Tibial nerve (tissue), 4 donors: ENCODE results near the gene NFIB. TPM values are rescaled to one million over a fixed set of nuclear protein-coding genes. Genes with fewer than 3 reads are reported as not detected.

ENCODE experiments used
- DNase-seq, 2 donors: peaks; one replicate each; pipeline ENCODE4 v3.0.0-alpha.2; 2019; ENCODE audit warnings: low spot score in 2 of 2
- H3K27ac ChIP-seq, 4 donors: fragments of 200-600 bp; sonication (generic) in 3 of 4; one replicate each; pipeline ENCODE4 v1.5.1; 2017 to 2019; ENCODE audit warnings: mild to moderate bottlenecking in 1 of 4
- H3K27me3 ChIP-seq, 2 donors: fragments of 200-600 bp; sonication (generic) in 1 of 2; one replicate each; pipeline versions ENCODE4 v1.5.1 to v1.6.0; 2017 to 2019
- H3K36me3 ChIP-seq, 3 donors: fragments of 200-600 bp; sonication (generic); one replicate each; pipeline ENCODE4 v1.5.1; 2018 to 2019
- H3K4me1 ChIP-seq, 4 donors: fragments of 200-600 bp; sonication (generic) in 3 of 4; one replicate each; pipeline ENCODE4 v1.5.1; 2017 to 2019
- H3K4me3 ChIP-seq, 4 donors: fragments of 200-600 bp; sonication (generic) in 3 of 4; one replicate each; pipeline ENCODE4 v1.5.1; 2017 to 2019; ENCODE audit warnings: mild to moderate bottlenecking in 1 of 4, moderate library complexity in 1 of 4
- H3K9me3 ChIP-seq, 4 donors: fragments of 200-600 bp; sonication (generic) in 3 of 4; one replicate each; pipeline ENCODE4 v1.5.1; 2017 to 2019
- CTCF ChIP-seq, 5 experiments: fragments of 200-600 bp in 3 of 5; fragments of 450-650 bp in 2 of 5; sonication (generic) in 3 of 5; IDR thresholded peaks; one replicate each; pipeline ENCODE4 v1.5.1; 2016 to 2019; ENCODE audit warnings: antibody characterized with exemption in 5 of 5, mild to moderate bottlenecking in 3 of 5, moderate library complexity in 2 of 5
- EP300 ChIP-seq, 2 donors: sonication (generic); formaldehyde crosslinking; IDR thresholded peaks; one replicate each; pipeline ENCODE4 v1.6.1; 2017; ENCODE audit warnings: antibody characterized with exemption in 2 of 2, mild to moderate bottlenecking in 1 of 2
- POLR2A ChIP-seq, 2 donors: fragments of 450-650 bp; IDR thresholded peaks; one replicate each; pipeline ENCODE4 v1.6.1; 2017; ENCODE audit warnings: antibody characterized with exemption in 2 of 2, mild to moderate bottlenecking in 2 of 2, moderate library complexity in 2 of 2
- WGBS, 2 donors: methylation state at CpG; one replicate each; pipeline ENCODE4 v1.1.5; 2018; 5-methylcytosine and 5-hydroxymethylcytosine counted together
- total RNA-seq, 4 donors: library from RNA; depleted of rRNA; stranded (reverse); fragments of >200 nt; gene quantifications; one replicate each; pipeline ENCODE4 v1.1.0, GENCODE V29; 2016

The NFIB gene
- total RNA-seq, 4 donors from 2014 or later, result 52.1 to 125 (median 78.1) TPM

- DNase-seq, result peak; percentile 38 to 51
- no peaks in the 10 kb centered on the region for H3K36me3 ChIP-seq
- peak overlapping the region in 2 of 4 donors; percentile 49 to 54 for H3K27ac ChIP-seq
- 31 to 38% methylated on average over 6 of the region's 6 CpGs for WGBS, 2 donors
- TF ChIP-seq POLR2A (IDR thresholded peaks at IDR 0.05) (no peak), EP300 (IDR thresholded peaks at IDR 0.05) (peak in 1 of 2 donors; percentile 74)
- no peaks in the 10 kb centered on the region for H3K27me3 ChIP-seq
- no peak overlapping the region for H3K4me3 ChIP-seq
- H3K9me3 ChIP-seq, result no peaks in the 10 kb centered on the region
- H3K4me1 ChIP-seq, result peaks cover 0 to 73% (median 14%) of the 10 kb centered on the region in 4 donors
These were observed 115.0 kb downstream of the NFIB start for GRCh38 chr9:14198841-14199455.

- DNase-seq, result no peak
- Histone ChIP-seq H3K27ac (peak overlapping the region in 1 of 4 donors; percentile 54), H3K4me1 (peaks cover 0 to 75% (median 17%) of the 10 kb centered on the region in 4 donors), H3K4me3 (no peak overlapping the region), H3K36me3 (no peaks in the 10 kb centered on the region), H3K9me3 (no peaks in the 10 kb centered on the region), H3K27me3 (no peaks in the 10 kb centered on the region)
- no peak for TF ChIP-seq CTCF (IDR thresholded peaks at IDR 0.05)
- no peak for TF ChIP-seq EP300 (IDR thresholded peaks at IDR 0.05)
- TF ChIP-seq POLR2A (IDR thresholded peaks at IDR 0.05), result no peak
- 60 to 71% methylated on average over 11 of the region's 11 CpGs for WGBS, 2 donors
These were observed 115.7 kb downstream of the NFIB start for GRCh38 chr9:14198047-14198840.

DNA sequence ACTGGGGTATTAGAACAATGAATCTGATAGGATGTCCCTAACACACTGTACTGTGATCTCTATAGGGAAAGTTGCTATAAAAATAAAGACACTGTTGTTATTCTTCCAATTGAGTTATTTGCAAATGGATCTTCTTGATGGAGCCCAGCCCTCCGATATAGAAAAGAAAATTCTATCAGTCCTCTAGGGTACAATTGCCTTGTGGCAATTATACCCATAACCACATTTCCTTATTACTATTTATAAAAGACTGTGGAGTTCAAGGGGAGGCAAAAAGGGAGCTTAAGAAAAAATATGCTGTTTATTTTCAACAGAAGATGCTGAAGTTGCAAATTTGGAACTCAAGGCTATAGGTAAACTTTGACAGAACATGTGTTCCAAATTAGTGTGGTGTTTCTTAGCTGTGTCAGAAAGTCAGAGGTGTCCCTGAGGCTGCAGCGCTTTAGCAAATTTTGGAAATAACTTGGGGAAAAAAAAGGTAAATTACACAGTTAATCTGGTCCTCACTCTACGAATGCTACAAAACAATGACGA lies 116.5 kb downstream of the NFIB start:
- H3K4me1 ChIP-seq, result peaks cover 0 to 68% (median 13%) of the 10 kb centered on the region in 4 donors
- H3K4me3 ChIP-seq, result no peak overlapping the region
- no peak for DNase-seq
- H3K36me3 ChIP-seq, result no peaks in the 10 kb centered on the region
- WGBS, 2 donors, result 70 to 78% methylated on average over 4 of the region's 4 CpGs
- no peaks in the 10 kb centered on the region for H3K9me3 ChIP-seq
- H3K27me3 ChIP-seq, result no peaks in the 10 kb centered on the region
- H3K27ac ChIP-seq, result no peak overlapping the region
- no peak for TF ChIP-seq EP300 (IDR thresholded peaks at IDR 0.05)
- TF ChIP-seq POLR2A (IDR thresholded peaks at IDR 0.05), result no peak

DNA sequence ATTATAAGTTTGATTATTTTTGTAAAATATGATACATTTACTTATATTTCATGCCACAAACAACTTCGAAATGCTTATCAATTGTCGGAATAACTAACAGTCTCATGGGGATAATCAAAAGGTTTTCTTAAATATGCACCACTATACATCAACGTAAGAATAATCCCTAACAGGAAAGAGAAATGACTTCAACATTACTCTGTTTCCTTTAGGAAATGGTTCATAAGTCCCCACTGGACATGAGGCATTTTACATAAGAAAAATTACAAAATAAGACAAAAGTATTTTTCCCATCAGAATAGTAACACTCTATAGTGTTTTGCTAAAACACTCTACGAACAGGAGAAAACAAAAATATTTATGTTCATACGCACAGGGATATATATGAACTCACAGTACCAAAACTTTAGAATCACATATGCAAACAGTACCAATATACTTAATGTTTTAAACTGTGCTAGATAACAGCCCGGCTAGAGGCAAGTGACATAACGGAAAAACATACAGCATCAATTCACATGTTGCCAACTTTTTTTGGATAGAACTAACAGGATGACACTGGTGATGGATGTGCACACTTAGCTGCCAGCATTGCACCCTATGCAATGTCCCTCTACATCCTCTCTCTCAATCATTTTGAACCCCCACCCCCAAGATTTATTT lies 120.5 kb downstream of the NFIB start:
- 77 to 80% methylated on average over 7 of the region's 7 CpGs for WGBS, 2 donors
- no peak overlapping the region for H3K4me3 ChIP-seq
- no peaks in the 10 kb centered on the region for H3K9me3 ChIP-seq
- DNase-seq, result no peak
- TF ChIP-seq CTCF (IDR thresholded peaks at IDR 0.05) (no peak), POLR2A (IDR thresholded peaks at IDR 0.05) (no peak), EP300 (IDR thresholded peaks at IDR 0.05) (no peak)
- no peaks in the 10 kb centered on the region for H3K36me3 ChIP-seq
- H3K4me1 ChIP-seq, result peaks cover 0 to 68% (median 5%) of the 10 kb centered on the region in 4 donors
- H3K27me3 ChIP-seq, result no peaks in the 10 kb centered on the region
- H3K27ac ChIP-seq, result no peak overlapping the region

DNA sequence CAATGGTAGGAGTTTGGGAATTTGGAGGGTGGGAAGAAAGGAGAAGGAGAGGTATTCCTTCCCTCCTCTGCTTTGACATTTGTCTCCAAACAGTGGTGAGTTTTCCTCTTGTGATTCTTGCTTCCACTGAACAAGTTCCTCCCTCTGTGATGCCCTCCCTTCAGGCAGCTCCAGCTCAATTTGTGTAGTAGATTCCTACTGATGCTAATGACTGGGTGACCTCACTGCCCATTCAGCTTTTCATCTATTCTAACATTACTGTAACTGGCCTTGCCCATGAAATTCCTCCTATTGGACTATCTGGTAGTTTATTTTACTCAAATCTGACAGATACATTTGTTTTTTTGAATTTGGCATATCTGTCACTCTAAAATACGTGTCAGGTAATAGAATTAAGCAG lies 121.4 kb downstream of the NFIB start:
- Histone ChIP-seq H3K9me3 (no peaks in the 10 kb centered on the region), H3K27me3 (no peaks in the 10 kb centered on the region), H3K36me3 (no peaks in the 10 kb centered on the region), H3K4me1 (peaks cover 0 to 68% (median 7%) of the 10 kb centered on the region in 4 donors), H3K4me3 (no peak overlapping the region), H3K27ac (no peak overlapping the region)
- TF ChIP-seq CTCF (IDR thresholded peaks at IDR 0.05) (no peak), EP300 (IDR thresholded peaks at IDR 0.05) (no peak), POLR2A (IDR thresholded peaks at IDR 0.05) (no peak)
- no peak for DNase-seq
- 92 to 96% methylated on average over 1 of the region's 1 CpG for WGBS, 2 donors
